ENCODE data around the gene CSNK2A1.

CSNK2A1 gene

DNA sequence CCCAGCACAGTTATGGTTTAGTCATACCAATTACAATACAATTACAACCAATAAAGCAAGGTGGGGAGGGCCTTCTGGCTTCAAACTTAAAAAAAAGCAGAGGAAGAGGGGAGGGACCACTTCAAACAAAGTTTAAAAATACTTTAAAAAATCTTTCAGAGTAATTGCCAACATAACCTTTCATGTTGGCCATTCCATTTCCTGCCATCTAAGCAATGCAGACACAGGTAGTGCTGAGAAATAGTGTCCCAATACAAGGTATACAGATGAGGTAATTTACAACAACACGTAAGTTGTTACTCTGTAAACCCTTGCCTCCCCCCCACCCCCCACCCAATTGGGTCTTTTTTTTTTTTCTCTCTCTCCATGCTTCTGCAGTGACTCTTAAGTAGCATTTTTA lies 62.4 kb downstream of the CSNK2A1 start:
- TF ChIP-seq SPI1 (IDR thresholded peaks at IDR 0.05; ENCODE audit: borderline replicate concordance, low read depth): no peak
- TF ChIP-seq GABPA (IDR thresholded peaks at IDR 0.05; ENCODE audit: low read depth): no peak
- TF ChIP-seq POLR2AphosphoS5 (IDR thresholded peaks at IDR 0.05; ENCODE audit: low read depth): no peak
- Histone ChIP-seq H3K4me3 (replicated peaks; ENCODE audit: insufficient read depth, low read length) (no peak overlapping the region), H3K27me3 (ENCODE audit: insufficient read depth, poor library complexity, severe bottlenecking) (no peaks in the 10 kb centered on the region), H3K27ac (replicated peaks) (no peak overlapping the region)
- no peak for DNase-seq (ENCODE audit: low read depth in 1 of 2, low spot score in 1 of 2)

DNA sequence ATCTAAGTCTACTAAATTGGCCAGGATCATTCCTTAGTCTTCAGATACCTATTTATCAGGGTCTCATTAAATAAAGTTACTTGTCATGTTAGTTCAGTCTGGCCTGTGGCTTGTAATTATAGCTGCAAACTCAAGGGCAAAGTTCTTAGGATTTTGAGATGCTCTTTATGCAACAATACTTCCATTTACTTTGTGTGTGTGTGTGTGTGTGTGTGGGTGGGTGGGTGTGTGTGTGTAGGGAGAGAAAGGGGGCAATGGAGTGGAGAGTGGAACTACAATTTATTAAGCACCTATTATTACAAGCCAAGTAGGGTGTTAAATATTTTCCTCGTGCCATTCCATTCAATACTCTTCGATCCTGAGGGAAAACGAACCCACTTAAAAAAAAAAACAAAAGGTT lies 63.5 kb downstream of the CSNK2A1 start:
- no peak overlapping the region for H3K4me3 ChIP-seq (replicated peaks; ENCODE audit: insufficient read depth, low read length)
- TF ChIP-seq SPI1 (IDR thresholded peaks at IDR 0.05; ENCODE audit: borderline replicate concordance, low read depth) (no peak), POLR2AphosphoS5 (IDR thresholded peaks at IDR 0.05; ENCODE audit: low read depth) (no peak), GABPA (IDR thresholded peaks at IDR 0.05; ENCODE audit: low read depth) (no peak)
- TF ChIP-seq, protein P1, sequence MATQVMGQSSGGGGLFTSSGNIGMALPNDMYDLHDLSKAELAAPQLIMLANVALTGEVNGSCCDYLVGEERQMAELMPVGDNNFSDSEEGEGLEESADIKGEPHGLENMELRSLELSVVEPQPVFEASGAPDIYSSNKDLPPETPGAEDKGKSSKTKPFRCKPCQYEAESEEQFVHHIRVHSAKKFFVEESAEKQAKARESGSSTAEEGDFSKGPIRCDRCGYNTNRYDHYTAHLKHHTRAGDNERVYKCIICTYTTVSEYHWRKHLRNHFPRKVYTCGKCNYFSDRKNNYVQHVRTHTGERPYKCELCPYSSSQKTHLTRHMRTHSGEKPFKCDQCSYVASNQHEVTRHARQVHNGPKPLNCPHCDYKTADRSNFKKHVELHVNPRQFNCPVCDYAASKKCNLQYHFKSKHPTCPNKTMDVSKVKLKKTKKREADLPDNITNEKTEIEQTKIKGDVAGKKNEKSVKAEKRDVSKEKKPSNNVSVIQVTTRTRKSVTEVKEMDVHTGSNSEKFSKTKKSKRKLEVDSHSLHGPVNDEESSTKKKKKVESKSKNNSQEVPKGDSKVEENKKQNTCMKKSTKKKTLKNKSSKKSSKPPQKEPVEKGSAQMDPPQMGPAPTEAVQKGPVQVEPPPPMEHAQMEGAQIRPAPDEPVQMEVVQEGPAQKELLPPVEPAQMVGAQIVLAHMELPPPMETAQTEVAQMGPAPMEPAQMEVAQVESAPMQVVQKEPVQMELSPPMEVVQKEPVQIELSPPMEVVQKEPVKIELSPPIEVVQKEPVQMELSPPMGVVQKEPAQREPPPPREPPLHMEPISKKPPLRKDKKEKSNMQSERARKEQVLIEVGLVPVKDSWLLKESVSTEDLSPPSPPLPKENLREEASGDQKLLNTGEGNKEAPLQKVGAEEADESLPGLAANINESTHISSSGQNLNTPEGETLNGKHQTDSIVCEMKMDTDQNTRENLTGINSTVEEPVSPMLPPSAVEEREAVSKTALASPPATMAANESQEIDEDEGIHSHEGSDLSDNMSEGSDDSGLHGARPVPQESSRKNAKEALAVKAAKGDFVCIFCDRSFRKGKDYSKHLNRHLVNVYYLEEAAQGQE (IDR thresholded peaks at IDR 0.05; ENCODE audit: insufficient replicate concordance, low read depth): no peak
- TF ChIP-seq, protein P2, sequence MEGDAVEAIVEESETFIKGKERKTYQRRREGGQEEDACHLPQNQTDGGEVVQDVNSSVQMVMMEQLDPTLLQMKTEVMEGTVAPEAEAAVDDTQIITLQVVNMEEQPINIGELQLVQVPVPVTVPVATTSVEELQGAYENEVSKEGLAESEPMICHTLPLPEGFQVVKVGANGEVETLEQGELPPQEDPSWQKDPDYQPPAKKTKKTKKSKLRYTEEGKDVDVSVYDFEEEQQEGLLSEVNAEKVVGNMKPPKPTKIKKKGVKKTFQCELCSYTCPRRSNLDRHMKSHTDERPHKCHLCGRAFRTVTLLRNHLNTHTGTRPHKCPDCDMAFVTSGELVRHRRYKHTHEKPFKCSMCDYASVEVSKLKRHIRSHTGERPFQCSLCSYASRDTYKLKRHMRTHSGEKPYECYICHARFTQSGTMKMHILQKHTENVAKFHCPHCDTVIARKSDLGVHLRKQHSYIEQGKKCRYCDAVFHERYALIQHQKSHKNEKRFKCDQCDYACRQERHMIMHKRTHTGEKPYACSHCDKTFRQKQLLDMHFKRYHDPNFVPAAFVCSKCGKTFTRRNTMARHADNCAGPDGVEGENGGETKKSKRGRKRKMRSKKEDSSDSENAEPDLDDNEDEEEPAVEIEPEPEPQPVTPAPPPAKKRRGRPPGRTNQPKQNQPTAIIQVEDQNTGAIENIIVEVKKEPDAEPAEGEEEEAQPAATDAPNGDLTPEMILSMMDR (IDR thresholded peaks at IDR 0.05; ENCODE audit: insufficient read depth, low read length): no peak
- no peaks in the 10 kb centered on the region for H3K27me3 ChIP-seq (ENCODE audit: insufficient read depth, poor library complexity, severe bottlenecking)
- no peak for DNase-seq (ENCODE audit: low read depth in 1 of 2, low spot score in 1 of 2)
- no peak overlapping the region for H3K27ac ChIP-seq (replicated peaks)

DNA sequence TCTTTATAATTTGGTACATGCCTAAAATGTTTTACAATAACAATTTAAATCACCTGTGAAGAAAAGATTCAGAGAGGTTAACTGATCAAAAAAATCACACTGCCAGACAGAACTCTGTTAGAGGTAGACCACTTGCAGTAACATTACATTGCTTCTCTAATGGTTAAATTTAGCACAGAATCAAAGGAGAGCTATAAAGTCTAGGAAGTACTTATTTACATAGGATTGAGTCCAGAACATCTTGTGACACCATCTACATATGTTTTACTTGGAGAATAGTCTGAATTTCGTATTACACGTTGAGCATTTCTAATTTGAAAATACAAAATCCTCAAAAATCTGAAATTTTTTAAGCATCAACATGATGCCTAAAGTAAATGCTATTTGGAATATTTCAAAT lies 64.1 kb downstream of the CSNK2A1 start:
- no peak overlapping the region for H3K4me3 ChIP-seq (replicated peaks; ENCODE audit: insufficient read depth, low read length)
- H3K27ac ChIP-seq (replicated peaks): no peak overlapping the region
- H3K27me3 ChIP-seq (ENCODE audit: insufficient read depth, poor library complexity, severe bottlenecking): no peaks in the 10 kb centered on the region
- TF ChIP-seq, protein P1 (IDR thresholded peaks at IDR 0.05; ENCODE audit: insufficient replicate concordance, low read depth): no peak
- TF ChIP-seq POLR2AphosphoS5 (IDR thresholded peaks at IDR 0.05; ENCODE audit: low read depth) (no peak), SPI1 (IDR thresholded peaks at IDR 0.05; ENCODE audit: borderline replicate concordance, low read depth) (no peak), GABPA (IDR thresholded peaks at IDR 0.05; ENCODE audit: low read depth) (no peak)
- TF ChIP-seq, protein P2 (IDR thresholded peaks at IDR 0.05; ENCODE audit: insufficient read depth, low read length): no peak
- no peak for DNase-seq (ENCODE audit: low read depth in 1 of 2, low spot score in 1 of 2)

DNA sequence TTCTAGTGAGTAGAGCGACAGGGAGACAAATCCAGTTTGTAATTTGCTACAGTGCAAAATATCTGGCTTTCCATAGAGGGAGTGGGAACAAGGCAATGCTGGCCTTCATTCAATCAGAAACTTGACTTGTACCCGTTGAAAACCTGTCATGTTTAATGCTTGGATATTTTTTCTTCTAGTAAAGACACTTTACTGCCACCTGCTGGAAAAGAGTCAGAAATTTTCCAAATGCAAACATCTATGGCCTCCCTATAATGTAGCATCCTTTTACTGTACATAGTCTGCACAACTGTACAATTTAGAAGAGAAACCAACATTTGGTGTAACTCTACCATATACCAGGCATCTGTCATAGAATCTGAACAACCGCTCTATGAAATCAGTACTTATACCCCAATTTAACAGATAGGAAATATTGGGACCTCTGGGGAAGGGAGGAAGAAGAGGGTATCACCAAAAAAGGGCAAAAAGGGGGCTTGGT lies 64.6 kb downstream of the CSNK2A1 start:
- peak in 1 of 2 experiments; percentile 51 for DNase-seq (ENCODE audit: low read depth in 1 of 2, low spot score in 1 of 2)
- H3K27ac ChIP-seq (replicated peaks): no peak overlapping the region
- H3K27me3 ChIP-seq (ENCODE audit: insufficient read depth, poor library complexity, severe bottlenecking): no peaks in the 10 kb centered on the region
- TF ChIP-seq POLR2AphosphoS5 (IDR thresholded peaks at IDR 0.05; ENCODE audit: low read depth): no peak
- TF ChIP-seq GABPA (IDR thresholded peaks at IDR 0.05; ENCODE audit: low read depth): no peak
- TF ChIP-seq, protein P2 (IDR thresholded peaks at IDR 0.05; ENCODE audit: insufficient read depth, low read length): peak; percentile 47
- no peak for TF ChIP-seq SPI1 (IDR thresholded peaks at IDR 0.05; ENCODE audit: borderline replicate concordance, low read depth)
- H3K4me3 ChIP-seq (replicated peaks; ENCODE audit: insufficient read depth, low read length): no peak overlapping the region
